ENCODE results near the gene FMN1. TPM values are rescaled to one million over a fixed set of nuclear protein-coding genes. Genes with fewer than 3 reads are reported as not detected.

Gene FMN1
- total and polyA plus RNA-seq, 2 of the 13 experiments (the other 11 are each of a cell fraction or from before 2014, with no cell fraction given), result 0.20 to 0.60 TPM

- ChIA-PET POLR2A (interaction anchor here (1.3 kb wide), 1 partner anchor 132 kb away, joined by 3 read pairs; no protein-coding TSS in a partner anchor), CTCF (ENCODE audit: low intra/inter-chr PET ratio, low total read pairs) (no interaction called here)
- intact Hi-C loops (cut with micrococcal nuclease; ENCODE audit: unreplicated experiment) (no loop called here), in situ Hi-C loops (cut with HindIII; ENCODE audit: extremely low pct_ligation_motif_present, low pct_unique_long_range_greater_than_20kb) (loop anchor here (5.0 kb wide), 1 partner anchor 49 kb away; no protein-coding TSS in a partner anchor)
- no peak for ATAC-seq
- Histone ChIP-seq H4K20me1 (ENCODE audit: insufficient read depth, low read length) (no peaks in the 10 kb centered on the region), H3K36me3 (replicated peaks in 1 of 2; ENCODE audit: control insufficient read depth in 1 of 2, insufficient read depth in 2 of 2, low read length in 2 of 2) (no peaks in the 10 kb centered on the region), H3K4me2 (ENCODE audit: low read depth, low read length) (peak overlapping the region; percentile 60), H3K79me2 (ENCODE audit: insufficient read depth, low read length) (no peaks in the 10 kb centered on the region), H3K9ac (ENCODE audit: insufficient read depth, low read depth, low read length) (no peak overlapping the region), H3K4me1 (ENCODE audit: insufficient read depth, low read length) (peaks cover 24% of the 10 kb centered on the region), H3K27me3 (ENCODE audit: control insufficient read depth in 1 of 2, insufficient read depth in 2 of 2, low read length in 2 of 2) (no peaks in the 10 kb centered on the region), H2AFZ (ENCODE audit: low read length) (no peak overlapping the region), H3K27ac (ENCODE audit: extremely low read length, insufficient read depth, low read length) (no peak overlapping the region), H3K4me3 (replicated peaks in 1 of 3; ENCODE audit: insufficient read depth in 1 of 3, low read depth in 2 of 3, low read length in 3 of 3) (no peak overlapping the region; a peak in 1 of 6 replicates), H3K9me3 (ENCODE audit: low read length) (no peaks in the 10 kb centered on the region)
- no peak for TF ChIP-seq SMYD3 (CRISPR knock-in tag; IDR thresholded peaks at IDR 0.05)
- no peak for TF ChIP-seq ZSCAN12 (CRISPR knock-in tag; IDR thresholded peaks at IDR 0.05)
- no peak for TF ChIP-seq ZNF704 (CRISPR knock-in tag; IDR thresholded peaks at IDR 0.05; ENCODE audit: borderline replicate concordance)
- no peak for TF ChIP-seq MNT (IDR thresholded peaks at IDR 0.05)
- 42% methylated on average over 7 of the region's 7 CpGs for WGBS (ENCODE audit: low lambda C conversion rate)
- no peak for FAIRE-seq
- no TSS peak for BruUV-seq (replicated peaks)
- no peak for DNase-seq (ENCODE audit: low spot score)
Measured at GRCh38 chr15:33200903-33201302, 6.4 kb upstream of the FMN1 start.

GRCh38 chr15:33200444-33200843, 5.9 kb upstream of the FMN1 start:
- intact Hi-C loops (cut with micrococcal nuclease; ENCODE audit: unreplicated experiment), result no loop called here
- DNase-seq (ENCODE audit: low spot score) (peak; percentile 65), ATAC-seq (peak; percentile 68), FAIRE-seq (no peak)
- H4K20me1 ChIP-seq (ENCODE audit: insufficient read depth, low read length), result no peaks in the 10 kb centered on the region
- H2AFZ ChIP-seq (ENCODE audit: low read length), result no peak overlapping the region
- no peaks in the 10 kb centered on the region for H3K79me2 ChIP-seq (ENCODE audit: insufficient read depth, low read length)
- H3K36me3 ChIP-seq (replicated peaks in 1 of 2; ENCODE audit: control insufficient read depth in 1 of 2, insufficient read depth in 2 of 2, low read length in 2 of 2), result no peaks in the 10 kb centered on the region
- in situ Hi-C loops (cut with HindIII; ENCODE audit: extremely low pct_ligation_motif_present, low pct_unique_long_range_greater_than_20kb), result loop anchor here (5.0 kb wide), 1 partner anchor 48 kb away; no protein-coding TSS in a partner anchor
- H3K4me2 ChIP-seq (ENCODE audit: low read depth, low read length), result peak overlapping the region; percentile 6; the same call in 1 of the 2 replicates
- ChIA-PET CTCF (ENCODE audit: low intra/inter-chr PET ratio, low total read pairs) (no interaction called here), POLR2A (no interaction called here)
- H3K9me3 ChIP-seq (ENCODE audit: low read length), result no peaks in the 10 kb centered on the region
- WGBS (ENCODE audit: low lambda C conversion rate), result 5% methylated on average over 5 of the region's 5 CpGs
- no peak overlapping the region for H3K4me3 ChIP-seq (replicated peaks in 1 of 3; ENCODE audit: insufficient read depth in 1 of 3, low read depth in 2 of 3, low read length in 3 of 3)
- H3K27ac ChIP-seq (ENCODE audit: extremely low read length, insufficient read depth, low read length), result no peak overlapping the region
- BruUV-seq (replicated peaks), result no TSS peak
- H3K27me3 ChIP-seq (ENCODE audit: control insufficient read depth in 1 of 2, insufficient read depth in 2 of 2, low read length in 2 of 2), result no peaks in the 10 kb centered on the region
- H3K4me1 ChIP-seq (ENCODE audit: insufficient read depth, low read length), result peaks cover 24% of the 10 kb centered on the region
- H3K9ac ChIP-seq (ENCODE audit: insufficient read depth, low read depth, low read length), result no peak overlapping the region
- TF ChIP-seq FOXP4 (CRISPR knock-in tag; IDR thresholded peaks at IDR 0.05) (no peak), NCOR1 (IDR thresholded peaks at IDR 0.05; ENCODE audit: borderline replicate concordance, low read length) (peak; percentile 59; the same call in 1 of the 2 replicates), TEAD3 (CRISPR knock-in tag; optimal IDR thresholded peaks at IDR 0.05; ENCODE audit: borderline replicate concordance) (peak; percentile 35), ARID3A (IDR thresholded peaks at IDR 0.05; ENCODE audit: low read depth, low read length) (0 out of 2 replicates have a peak, but pooled peaks have one; percentile 17), HNF4G (IDR thresholded peaks at IDR 0.05; ENCODE audit: borderline replicate concordance, low read depth, low read length) (peak; percentile 47; the same call in 1 of the 2 replicates), HNF4G (CRISPR knock-in tag; IDR thresholded peaks at IDR 0.05; ENCODE audit: borderline replicate concordance, low read depth) (no peak), HMG20A (CRISPR knock-in tag; IDR thresholded peaks at IDR 0.05; ENCODE audit: borderline replicate concordance) (0 out of 2 replicates have a peak, but pooled peaks have one; percentile 30)

Data from HepG2 (cell line).